Smooth muscle cell of the brain vasculature (primary cell): Measurements from ENCODE around the gene TMEM271.

ENCODE experiments used
- DNase-seq: peaks from one replicate; pipeline ENCODE4 v3.0.0-alpha.2; 2012; ENCODE audit warnings: low read depth, low spot score

Gene TMEM271

GRCh38 chr4:534101-534575 lies 42.0 kb downstream of the TMEM271 start:
- no peak for DNase-seq

- no peak for DNase-seq
These were observed 42.6 kb downstream of the TMEM271 start for GRCh38 chr4:533318-534100.

- no peak for DNase-seq
These were observed 43.3 kb downstream of the TMEM271 start for GRCh38 chr4:532588-533317.

- DNase-seq, result no peak
These were observed 44.2 kb downstream of the TMEM271 start for GRCh38 chr4:531721-532565.

- DNase-seq, result no peak
These were observed 45.0 kb downstream of the TMEM271 start for GRCh38 chr4:531076-531475.

- DNase-seq, result no peak
These were observed 45.9 kb downstream of the TMEM271 start for GRCh38 chr4:530017-530781.

- DNase-seq, result no peak
These were observed 46.5 kb downstream of the TMEM271 start for GRCh38 chr4:529563-529962.

GRCh38 chr4:528835-529234 lies 47.3 kb downstream of the TMEM271 start:
- DNase-seq, result no peak

GRCh38 chr4:528296-528695 lies 47.8 kb downstream of the TMEM271 start:
- DNase-seq, result no peak

GRCh38 chr4:526971-527460 lies 49.1 kb downstream of the TMEM271 start:
- DNase-seq, result no peak

- DNase-seq, result no peak
These were observed 49.7 kb downstream of the TMEM271 start for GRCh38 chr4:526189-526909.

- no peak for DNase-seq
These were observed 50.4 kb downstream of the TMEM271 start for GRCh38 chr4:525660-526059.

- DNase-seq, result no peak
These were observed 51.9 kb downstream of the TMEM271 start for GRCh38 chr4:524196-524595.
